NCI-H82 (cell line): ENCODE data around the gene OSMR.

Experiments
- DNase-seq: peaks from one replicate; lab custom pipeline; 2025; lab: John Stamatoyannopoulos, UW

OSMR gene

DNA sequence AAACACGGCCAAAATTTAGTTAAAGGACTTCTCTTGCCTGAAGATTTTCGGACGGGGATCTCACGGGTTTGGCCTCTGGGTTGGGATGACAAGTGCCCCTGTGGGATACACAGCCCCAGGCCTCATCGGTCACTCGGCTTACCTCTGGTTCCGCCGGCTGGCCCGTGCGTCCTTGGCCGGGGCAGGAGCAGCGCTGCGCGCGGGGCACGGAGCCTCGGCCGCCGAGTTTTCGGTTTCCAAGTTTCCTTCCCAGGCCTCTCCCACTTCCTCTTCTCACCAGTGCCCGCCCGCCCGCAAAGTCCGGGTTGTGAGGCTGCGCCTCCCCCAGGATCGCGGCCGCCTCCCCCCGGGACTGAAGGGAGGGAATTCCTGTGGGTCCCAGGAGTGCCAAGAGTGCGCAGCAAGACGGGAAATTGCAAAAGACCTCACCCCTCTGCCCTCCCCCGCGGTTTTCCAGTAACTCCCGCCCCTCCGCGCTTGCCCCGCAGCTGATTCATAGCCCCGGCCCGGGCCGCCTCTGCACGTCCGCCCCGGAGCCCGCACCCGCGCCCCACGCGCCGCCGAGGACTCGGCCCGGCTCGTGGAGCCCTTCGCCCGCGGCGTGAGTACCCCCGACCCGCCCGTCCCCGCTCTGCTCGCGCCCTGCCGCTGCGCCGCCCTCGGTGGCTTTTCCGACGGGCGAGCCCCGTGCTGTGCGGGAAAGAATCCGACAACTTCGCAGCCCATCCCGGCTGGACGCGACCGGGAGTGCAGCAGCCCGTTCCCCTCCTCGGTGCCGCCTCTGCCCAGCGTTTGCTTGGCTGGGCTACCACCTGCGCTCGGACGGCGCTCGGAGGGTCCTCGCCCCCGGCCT is at the start of gene OSMR:
Gene OSMR (plus strand): TSS at position 487 of the 853 bp plus-strand sequence. CDS start 23,033 bp downstream, outside the sequence.
- DNase-seq = no peak

DNA sequence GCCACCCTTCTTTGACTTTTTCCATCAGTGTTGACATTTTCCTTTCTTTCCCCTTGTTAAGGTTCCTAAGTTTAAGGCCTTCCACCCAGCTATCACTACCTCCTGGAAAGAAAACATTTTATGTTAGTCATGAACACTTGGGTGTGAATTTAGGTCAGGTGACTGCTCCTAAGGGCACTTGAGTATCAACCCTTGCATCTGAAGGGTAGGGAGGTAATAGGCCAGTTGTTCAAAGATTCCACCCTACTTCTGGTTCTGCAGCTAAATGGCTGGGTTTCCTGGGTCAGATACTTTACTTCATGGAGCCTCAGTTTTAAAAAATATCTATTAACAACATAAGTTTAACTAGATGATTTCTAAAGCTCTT is 49.1 kb upstream of the OSMR start:
- DNase-seq = no peak

DNA sequence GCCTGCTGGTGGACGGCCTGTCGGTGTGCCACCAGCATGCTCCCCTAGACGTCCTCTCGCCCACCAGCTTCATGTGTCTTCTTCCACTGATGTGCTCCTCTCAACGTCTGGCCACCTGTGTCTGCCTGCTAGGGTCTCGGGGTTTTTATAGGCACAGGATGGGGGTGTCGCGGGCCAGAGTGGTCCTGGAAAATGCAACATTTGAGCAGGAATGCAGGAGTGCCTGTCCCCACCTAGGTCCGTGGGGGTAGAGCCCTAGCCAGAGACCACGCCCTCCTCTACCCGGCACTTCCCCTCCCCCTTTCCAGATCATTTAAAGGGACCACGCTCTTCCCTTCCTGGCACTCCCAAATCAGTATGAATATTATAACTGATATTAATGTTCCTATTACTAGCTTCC is 48.0 kb upstream of the OSMR start:
- DNase-seq = no peak

DNA sequence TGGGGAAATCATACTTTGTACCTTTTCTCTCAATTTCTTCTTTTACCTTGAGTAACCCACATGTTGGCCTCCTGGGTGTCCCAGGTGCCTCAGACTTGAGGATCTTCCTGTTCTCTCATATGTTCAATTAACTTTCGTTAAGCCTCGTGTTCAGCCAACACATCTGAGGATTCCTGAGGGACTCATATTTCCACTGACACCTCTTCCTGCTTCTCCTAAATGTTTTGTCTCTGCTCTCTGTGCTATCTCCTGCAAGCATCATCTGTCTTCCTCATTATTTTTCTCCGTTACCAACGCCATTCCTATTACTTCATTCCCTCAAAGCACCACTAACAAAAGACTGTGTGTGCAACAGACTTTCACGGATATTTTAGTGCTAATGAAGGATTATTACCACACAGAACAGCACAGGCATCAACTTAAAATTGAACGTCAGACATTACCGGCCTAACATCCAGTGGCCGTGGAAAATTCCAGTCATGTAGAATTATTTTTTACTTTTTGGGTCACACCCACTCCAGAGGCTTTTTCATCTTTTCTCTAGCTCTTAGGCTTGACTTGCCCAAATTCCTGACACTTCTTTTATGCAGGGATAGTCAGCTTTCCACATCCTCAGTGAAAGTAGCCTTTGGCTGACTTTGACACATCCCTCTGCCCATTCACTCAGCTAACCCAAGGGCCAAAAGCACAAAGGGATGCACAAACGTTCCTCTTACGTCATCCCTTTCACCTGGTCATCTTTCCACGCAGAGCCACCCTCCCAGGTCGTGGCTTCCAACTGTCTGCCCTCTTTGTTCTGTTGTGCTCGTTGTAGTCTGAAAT is 46.0 kb upstream of the OSMR start:
- no peak for DNase-seq

DNA sequence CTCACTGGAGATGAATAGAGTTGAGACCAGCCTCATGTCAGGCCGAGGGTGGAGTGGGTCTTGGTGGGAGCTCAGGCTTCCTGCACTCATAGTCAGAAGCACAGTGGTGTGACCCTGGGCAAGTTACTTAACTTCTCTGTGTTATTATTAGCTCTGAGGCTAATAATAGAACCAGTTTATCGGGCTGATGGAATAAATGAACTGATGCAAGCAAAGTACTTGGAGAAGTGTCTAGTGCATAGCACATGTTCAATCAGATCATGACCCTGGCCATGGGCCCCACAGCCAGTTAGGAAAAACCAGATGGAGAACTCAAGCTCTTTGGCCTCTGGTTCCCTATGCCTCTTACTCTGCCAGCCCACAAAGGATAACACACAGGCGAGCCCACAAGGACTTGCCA is 45.3 kb upstream of the OSMR start:
- DNase-seq = no peak

DNA sequence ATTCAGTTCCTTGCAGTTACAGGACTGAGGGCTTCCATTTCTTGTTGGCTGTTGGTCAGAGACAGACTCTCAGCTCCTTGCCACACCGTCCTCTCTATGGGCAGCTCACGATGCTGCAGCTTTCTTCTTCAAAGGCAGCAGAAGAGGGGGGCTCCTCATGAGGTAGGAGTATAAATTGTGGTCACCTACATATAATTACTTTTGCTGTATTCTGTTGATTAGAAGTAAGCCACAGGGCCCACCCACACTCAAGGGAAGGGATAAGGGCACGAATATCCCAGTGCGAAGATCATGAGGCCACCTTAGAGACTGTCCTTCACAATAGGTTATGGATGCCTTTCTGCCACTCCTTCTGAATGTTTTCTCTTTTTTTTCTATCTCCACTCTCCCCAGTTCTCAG is 43.7 kb upstream of the OSMR start:
- no peak for DNase-seq

DNA sequence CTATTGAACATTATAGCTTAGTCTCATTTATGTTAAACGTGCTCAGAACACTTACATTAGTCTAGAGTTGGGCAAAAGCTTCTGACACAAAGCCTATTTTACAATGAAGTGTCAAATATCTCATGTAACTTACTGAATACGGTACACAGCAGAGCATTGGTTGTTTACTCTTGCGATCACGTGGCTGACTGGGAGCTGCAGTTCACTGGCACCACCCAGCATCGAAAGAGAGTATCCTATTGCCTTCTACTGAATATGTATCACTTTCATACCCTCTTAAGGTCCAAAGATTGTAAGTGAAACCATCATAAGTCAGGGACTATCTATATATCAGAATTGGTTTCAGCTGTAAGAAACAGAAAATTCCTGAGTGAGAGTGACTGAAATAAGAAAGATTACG is 42.6 kb upstream of the OSMR start:
- no peak for DNase-seq

DNA sequence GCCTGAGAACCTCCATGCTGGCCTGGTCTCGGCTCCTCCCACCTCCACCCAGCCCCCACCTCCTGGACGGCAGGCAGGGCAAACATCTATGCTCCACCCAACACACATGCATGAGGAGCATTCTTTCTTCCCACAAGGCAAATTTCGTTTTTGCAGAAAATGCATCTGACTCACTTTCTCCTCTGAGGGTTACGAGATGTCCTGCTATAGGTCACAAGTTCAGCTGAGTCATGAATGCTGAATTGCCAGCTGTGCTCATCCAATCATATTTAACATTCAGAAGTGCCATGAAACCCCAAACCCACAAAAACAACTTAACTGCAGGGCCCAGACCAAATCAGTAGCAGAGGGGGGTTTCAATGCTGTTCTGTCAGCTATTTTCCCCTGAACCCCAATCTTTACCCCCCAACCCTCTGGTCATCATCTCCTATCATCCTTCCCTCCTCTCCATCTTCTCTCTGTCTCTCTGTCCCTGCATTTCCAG is 39.0 kb upstream of the OSMR start:
- no peak for DNase-seq

DNA sequence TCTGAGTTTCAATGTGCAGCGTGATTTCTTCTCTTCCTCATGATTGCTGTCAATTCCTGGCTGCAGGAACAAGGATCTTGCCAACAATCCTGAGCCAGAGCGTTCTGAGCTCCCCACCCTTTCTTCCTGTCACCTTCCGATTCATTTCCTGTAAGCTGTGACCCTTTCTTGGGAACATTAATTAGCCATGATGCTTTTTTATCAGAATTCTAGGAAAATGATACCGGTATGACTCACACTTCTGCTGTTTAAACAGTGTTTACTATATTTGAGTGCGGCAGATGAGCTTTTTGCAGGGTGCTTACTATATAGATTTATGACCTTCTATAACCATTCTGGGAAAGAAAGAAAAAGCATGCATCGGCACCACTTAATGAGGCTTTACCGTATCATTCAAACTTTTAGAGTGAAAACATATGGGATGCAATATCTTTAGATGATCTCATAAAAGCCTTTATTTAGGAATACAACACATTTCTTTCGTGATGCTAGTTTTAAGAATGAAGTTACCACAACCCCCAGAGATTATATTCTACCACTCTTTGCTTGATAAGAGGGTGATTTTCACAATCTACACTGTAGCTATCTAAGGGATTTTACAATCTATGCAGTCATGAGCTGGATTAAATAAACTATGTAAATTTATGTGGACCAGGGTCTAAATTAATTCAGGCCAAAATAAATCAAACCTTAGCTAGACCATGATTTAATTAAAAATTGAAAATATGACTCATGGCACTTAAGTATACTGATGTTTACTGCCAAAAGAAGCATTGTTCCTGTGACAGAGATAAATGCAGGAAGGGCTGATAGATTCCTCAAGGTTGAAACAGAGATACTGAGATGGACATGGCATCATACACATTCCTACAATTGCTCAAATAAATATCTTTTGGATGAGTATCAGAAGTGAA is 38.0 kb upstream of the OSMR start:
- no peak for DNase-seq

DNA sequence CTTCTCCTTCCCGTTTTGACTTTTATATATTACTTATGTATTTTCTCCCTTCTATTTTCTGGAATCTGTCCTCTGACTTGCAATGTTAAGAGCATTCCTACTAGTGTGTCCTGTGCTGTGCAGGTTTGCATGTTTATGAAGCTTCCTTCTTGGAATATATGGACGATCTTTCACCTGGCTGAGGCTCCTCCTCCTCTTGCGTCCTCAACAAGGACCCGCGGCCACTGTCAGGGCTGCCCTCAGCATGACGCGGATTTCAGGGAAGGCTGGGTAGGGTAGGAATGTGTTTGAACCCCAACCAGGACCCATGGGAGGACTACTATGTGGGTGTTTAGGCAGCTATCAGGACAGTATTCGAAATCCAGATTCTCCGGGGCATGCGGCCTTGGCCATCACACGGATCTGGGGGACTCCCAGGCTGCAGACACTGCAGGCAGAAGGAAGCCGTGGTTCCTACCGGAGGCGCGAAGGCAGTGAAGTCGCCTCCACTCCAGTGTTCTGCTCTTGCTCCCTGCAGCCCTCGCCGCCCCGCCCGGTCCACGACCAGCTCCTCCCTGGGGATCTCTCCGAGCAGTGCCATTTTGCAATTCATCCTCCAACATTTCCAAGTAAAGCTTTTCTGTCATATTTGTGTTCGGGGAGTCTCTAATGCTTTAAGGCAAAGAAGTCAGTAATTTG is 37.0 kb upstream of the OSMR start:
- DNase-seq = no peak

DNA sequence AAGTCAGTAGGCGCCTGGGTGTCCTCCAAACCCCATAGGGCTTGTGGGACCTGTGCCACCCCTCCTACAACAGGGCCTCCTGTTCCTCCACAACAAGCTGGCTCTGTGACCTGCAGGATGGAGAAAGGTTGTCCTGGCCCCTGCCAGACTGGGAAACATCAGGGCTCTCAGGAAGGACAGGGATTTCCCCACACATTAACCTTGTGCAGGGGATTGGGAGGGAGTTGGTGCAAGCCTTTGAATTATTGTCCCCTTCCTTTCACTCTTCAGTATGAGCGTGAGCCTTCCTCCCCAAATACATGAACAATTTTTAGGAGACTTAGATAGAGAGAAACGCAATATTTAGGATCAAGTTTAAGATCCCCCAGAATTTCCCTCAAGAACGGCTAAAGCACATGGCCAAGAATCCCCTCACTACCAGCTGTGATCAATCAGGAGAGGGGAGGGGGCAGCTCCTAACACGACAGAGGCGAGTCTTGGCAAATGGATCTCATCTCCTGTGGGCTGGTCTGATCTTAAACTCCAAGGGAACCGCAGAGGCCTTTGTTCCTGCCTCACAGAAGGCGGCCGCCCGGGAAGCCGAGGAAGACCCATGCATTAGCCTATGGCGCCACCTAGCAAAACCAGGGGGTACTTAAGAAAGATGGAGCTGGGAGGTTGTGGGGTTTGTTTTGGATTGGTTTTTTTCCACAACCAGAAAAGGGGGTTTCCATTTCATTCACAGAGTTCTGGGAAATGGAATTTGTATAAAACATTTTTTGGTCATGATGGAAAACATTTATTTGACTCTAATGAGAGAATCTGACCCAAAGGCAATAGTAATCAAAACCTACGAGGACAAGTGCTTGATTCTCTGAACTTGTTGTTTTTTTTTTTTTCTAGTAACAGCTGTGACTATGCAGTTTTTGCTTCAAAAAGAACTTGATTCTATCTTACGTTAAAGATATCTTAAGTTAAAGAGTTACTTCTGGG is 36.1 kb upstream of the OSMR start:
- peak; percentile 87 for DNase-seq

DNA sequence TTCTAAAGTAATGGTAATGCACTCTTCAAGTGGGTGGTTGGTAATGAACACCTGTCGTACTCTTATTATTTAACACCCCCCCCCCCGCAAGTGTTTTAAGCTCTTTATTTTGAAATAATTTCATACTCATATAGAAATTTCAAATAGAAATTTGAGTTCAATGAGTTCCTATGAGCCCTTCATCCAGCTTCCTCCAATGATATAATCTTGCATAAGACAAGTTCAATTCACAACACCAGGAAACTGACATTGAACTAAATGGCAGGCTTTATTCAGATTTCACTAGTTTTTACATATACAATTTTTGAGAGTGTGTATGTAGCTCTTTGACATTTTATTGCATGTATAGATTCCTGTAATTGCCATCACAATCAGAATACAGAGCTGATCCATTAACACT is 30.9 kb upstream of the OSMR start:
- DNase-seq = no peak

DNA sequence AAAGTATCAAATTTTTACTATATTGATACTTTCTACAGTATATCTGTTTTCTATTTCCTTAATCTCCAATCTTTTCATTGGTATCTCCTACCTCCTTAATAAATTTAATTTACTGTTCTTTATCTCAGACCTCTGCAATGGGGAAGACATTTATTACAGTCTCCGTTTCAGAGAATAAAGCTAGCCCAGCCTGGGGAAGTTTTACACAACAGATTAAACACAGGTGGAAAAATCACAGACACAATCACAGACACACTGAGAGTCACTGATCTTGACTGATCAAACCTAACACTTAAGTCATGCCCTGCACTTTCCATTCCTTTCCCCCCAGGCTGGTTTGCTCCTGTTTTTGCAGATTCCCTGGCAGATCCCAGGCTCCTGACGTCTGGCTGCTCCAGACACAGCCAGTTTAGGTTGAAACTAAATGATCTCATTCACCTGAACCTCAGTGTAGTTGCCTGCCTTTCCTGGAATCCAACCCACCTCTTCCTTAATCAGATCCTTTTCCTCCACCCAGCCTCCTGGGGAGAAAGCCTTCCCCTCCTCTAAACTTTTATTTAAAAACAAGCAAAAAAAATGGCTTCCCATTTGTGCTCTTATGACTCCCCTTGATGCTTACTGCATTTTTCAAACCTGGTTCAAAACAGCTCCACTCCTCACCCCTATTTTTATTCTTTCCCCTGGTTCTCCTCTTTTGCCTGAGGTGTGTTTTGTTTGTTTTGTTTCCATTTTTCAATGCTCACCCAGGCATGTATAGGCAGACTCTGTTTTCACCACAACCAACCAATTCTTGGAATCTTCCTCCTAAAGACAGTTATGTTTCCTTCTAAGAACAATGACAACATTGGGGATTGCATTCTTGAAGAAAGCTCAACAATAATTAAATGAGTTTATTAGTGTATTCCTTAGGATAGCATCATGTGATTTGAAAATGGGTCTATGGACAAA is 29.5 kb upstream of the OSMR start:
- DNase-seq = no peak

DNA sequence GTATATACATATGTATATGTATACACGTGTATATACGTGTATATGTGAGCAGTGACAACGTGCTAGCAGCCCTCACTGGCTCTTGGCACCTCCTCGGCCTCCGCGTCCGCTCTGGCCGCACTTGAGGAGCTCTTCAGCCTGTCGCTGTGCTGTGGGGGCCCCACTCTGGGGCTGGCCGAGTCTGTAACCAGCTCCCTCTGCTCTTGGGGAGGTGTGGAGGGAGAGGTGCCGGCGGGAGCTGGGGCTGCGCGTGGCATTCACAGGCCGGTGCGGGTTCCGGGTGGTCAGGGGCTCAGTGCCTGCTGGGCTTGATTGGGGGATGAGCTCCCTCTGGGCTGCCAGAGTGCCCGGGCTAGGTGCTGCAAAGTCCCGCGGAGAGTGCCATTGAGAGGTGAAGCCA is 24.1 kb upstream of the OSMR start:
- DNase-seq = no peak

DNA sequence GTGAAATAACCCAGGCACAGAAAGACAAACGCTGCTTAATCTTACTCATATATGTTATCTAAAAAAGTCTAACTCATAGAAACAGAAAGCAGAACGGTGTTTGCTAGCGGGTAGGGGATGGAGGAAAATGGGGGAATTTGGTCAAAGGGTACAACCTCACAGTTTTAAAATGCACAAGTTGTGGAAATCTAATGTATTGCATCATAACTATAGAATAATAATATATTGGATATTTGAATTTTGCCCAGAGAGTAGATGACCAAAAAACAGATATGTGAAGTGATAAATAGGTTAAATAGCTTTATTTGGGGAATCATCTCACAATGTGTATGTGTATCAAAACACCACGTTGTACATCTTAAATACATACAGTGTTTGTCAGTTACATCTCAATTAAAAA is 22.3 kb upstream of the OSMR start:
- DNase-seq = no peak

DNA sequence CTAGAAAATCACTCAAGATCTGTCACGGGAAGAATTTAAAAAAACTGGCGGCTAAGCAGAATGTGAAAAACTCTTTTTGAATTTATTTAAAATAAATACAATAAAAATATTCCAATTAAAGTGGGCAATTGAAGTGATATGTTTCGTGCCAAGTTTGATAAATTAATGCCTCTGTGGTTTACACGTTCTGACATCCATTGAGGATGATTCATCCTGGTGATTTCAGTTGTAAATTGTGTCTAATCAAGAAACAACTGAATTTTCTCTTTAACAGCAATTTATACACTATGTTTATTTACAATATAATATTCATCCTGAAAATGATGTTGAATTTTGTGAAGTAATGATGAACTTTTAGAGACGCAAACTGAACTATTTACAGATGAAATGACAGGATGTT is 21.0 kb upstream of the OSMR start:
- no peak for DNase-seq

DNA sequence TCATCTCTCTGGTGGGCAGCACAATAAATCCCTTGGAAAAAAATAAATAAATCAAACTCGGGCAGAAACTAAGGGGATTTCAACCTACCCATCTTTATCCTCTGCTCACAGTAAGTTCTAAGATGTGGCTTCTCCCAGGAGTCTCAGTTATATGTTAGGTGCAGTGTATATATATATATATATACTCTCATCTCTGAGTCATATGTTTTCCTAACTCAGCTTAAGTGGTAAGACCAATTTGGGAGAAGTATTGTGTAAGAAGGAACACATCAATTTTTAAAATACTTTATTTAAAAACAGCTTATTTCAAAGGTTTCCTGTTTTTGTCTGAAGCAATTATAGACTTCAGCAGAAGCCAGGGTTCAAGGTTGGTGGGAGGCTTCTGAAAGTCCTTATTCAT is 20.3 kb upstream of the OSMR start:
- no peak for DNase-seq

DNA sequence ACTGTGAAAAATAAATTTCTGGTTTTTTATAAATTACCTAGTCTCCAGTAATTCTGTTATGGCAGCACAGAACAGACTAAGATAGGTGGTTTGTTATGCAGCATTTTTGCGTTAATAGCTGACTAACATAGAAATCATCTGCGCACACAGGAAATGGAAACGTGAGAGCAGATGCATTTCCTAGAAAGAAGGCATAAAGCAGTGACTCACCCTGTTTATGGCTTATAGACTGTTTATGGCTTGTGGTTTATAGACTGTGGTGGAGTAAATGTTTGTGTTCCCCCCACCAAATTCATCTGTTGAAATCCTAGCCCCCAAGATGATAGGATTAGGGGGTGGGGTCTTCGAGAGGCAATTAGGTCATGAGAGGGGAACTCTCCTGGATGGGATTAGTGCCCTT is 18.3 kb upstream of the OSMR start:
- peak; percentile 57 for DNase-seq

DNA sequence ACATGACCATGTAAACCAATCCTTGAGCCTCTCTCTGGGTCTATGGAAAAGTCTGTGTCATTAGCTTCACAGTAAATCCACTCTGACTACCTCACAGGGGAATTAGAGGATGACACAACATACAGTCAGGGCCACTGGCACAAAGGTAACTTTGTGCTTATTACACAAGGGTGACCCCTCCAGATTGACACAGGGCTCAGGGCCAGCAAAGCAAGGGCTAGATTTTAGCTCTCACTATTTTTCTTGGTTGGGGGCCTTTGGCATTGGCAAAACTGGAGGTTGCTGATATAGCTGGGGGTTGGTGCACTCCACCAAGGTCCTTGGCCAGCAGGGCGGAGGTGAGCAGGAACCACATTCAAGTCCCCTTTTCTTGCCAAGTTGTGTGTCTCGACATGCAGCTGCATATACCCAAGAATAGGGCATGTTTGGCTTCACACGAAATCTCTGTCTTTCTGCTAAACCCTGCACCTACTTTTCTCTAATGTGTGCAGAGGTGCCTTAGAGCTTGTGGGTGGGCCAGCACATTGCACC is 15.2 kb upstream of the OSMR start:
- no peak for DNase-seq
